AG09309 (cell line): ENCODE data around the gene ZRANB3.
"Not testable (repeated sequence)": the region's sequence is repeated elsewhere in the genome, so short reads cannot be mapped to it uniquely, and the experiment has no call there.

Experiments used
- DNase-seq: peaks from one replicate; pipeline ENCODE4 v3.0.0-alpha.2; 2010; ENCODE audit warnings: low read depth
- H3K4me3 ChIP-seq: 2 replicates; pipeline ENCODE4 v1.5.1; 2011; ENCODE audit warnings: mild to moderate bottlenecking, low read depth, low read length, moderate library complexity; ENCODE audit not compliant: control insufficient read depth
- CTCF ChIP-seq: IDR thresholded peaks from 2 replicates; pipeline ENCODE4 v1.5.1; 2011; ENCODE audit warnings: mild to moderate bottlenecking, low read depth, low read length, inconsistent platforms; ENCODE audit not compliant: insufficient read depth, control insufficient read depth; ENCODE audit errors: missing control alignments

Gene ZRANB3

GRCh38 chr2:135424849-135425248, 106.2 kb downstream of the ZRANB3 start:
- peak; percentile 4 for DNase-seq
- TF ChIP-seq CTCF = peak; percentile 40
- H3K4me3 ChIP-seq = no peak overlapping the region

DNA sequence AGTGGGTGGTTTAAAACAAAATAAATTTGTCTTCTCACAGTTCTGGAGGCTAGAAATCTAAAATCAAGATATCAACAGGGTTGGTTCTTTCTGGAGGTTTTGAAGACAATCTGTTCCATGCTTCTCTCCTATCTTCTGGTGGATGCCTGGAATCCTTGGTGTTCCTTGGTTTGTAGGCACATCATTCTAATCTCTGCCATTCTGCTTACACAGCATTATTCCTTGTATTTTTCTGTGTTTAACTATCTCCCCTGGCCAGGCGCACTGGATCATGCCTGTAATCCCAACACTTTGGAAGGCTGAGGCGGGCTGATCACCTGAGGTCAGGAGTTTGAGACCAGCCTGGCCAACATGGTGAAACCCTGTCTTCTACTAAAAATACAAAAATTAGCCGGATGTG, 108.1 kb downstream of the ZRANB3 start:
- no peak for TF ChIP-seq CTCF
- no peak for DNase-seq
- no peak overlapping the region for H3K4me3 ChIP-seq

- no peak overlapping the region for H3K4me3 ChIP-seq
- TF ChIP-seq CTCF = no peak
- DNase-seq = no peak
Observed at GRCh38 chr2:135411646-135412045, 119.4 kb downstream of the ZRANB3 start.

DNA sequence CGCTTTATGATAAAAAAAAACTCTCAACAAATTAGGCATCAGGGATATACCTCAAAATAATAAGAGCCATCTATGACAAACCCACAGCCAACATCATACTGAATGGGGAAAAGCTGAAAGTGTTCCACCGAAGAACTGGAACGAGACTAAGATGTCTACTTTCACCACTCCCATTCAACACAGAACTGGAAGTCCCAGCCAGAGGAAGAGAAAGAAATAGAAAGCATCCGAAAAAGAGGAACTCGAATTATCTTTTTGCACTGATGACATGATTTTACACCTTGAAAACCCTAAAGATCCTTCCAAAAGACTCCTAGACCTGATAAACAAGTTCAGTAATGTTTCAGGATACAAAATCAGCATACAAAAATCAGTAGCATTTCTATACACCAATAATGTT, 121.6 kb downstream of the ZRANB3 start:
- DNase-seq = no peak
- H3K4me3 ChIP-seq = no peak overlapping the region
- no peak for TF ChIP-seq CTCF

GRCh38 chr2:135396259-135396658, 134.8 kb downstream of the ZRANB3 start:
- H3K4me3 ChIP-seq = not testable (repeated sequence)

DNA sequence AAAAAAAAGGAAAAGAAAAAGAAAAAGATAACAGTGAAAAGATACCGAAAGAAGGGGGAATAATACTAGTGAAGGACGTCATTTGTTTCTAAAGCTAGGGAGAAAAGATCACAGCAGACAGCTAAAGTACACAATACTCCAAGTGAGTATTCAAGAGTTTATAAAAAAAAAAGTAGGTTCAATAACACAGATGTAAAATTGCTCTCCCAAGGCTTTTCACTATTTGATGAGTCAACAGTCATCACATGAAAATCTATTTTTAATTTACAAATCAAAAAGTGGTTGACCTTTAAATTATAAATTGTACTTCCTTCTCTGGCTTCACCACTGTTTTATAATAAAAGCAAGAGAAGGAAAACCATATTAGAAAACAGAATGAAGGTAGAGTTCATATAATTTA, 144.0 kb downstream of the ZRANB3 start:
- no peak for TF ChIP-seq CTCF
- no peak for DNase-seq

More at GRCh38 chr2:135396259-135396658, 134.8 kb downstream of the ZRANB3 start:
- DNase-seq = not testable (repeated sequence)

GRCh38 chr2:135378591-135378990, 152.4 kb downstream of the ZRANB3 start:
- no peak for TF ChIP-seq CTCF
- no peak for DNase-seq
- no peak overlapping the region for H3K4me3 ChIP-seq

More for the DNA sequence above, 144.0 kb downstream of the ZRANB3 start:
- no peak overlapping the region for H3K4me3 ChIP-seq
